Liver (tissue), 3 donors: ENCODE measurements around the gene PTPRC.

Experiments
- ATF3 ChIP-seq: IDR thresholded peaks from 2 replicates; pipeline ENCODE4 v1.6.1; 2016; ENCODE audit warnings: antibody characterized with exemption
- CTCF ChIP-seq: fragments of 150-350 bp; IDR thresholded peaks from 2 replicates; pipeline ENCODE4 v1.5.1; 2017; ENCODE audit warnings: improper control_type of control experiment, low read depth, low read length; ENCODE audit not compliant: missing input control
- EGR1 ChIP-seq, 2 donors: IDR thresholded peaks; 2 replicates each; pipeline ENCODE4 v1.6.1; 2016 to 2018; ENCODE audit warnings: antibody characterized with exemption in 2 of 2, low read depth in 2 of 2
- FOXA1 ChIP-seq: IDR thresholded peaks from 2 replicates; pipeline ENCODE4 v1.6.1; 2016; ENCODE audit warnings: antibody characterized with exemption
- GABPA ChIP-seq, 2 donors: IDR thresholded peaks in 1 of 2; conservative IDR thresholded peaks in 1 of 2; 2 replicates each; pipeline ENCODE4 v1.6.1; 2016; ENCODE audit warnings: antibody characterized with exemption in 2 of 2, mild to moderate bottlenecking in 1 of 2, moderate library complexity in 1 of 2
- JUND ChIP-seq, 2 donors: IDR thresholded peaks; 2 replicates each; pipeline ENCODE4 v1.6.1; 2016; ENCODE audit warnings: antibody characterized with exemption in 2 of 2
- MAX ChIP-seq: IDR thresholded peaks from 2 replicates; pipeline ENCODE4 v1.6.1; 2016; ENCODE audit warnings: antibody characterized with exemption
- RAD21 ChIP-seq, 2 donors: IDR thresholded peaks; 2 replicates each; pipeline ENCODE4 v1.6.1; 2016; ENCODE audit warnings: antibody characterized with exemption in 2 of 2, mild to moderate bottlenecking in 2 of 2
- REST ChIP-seq: IDR thresholded peaks from 2 replicates; pipeline ENCODE4 v1.6.1; 2016; ENCODE audit warnings: antibody characterized with exemption, mild to moderate bottlenecking
- RXRA ChIP-seq, 2 donors: IDR thresholded peaks; 2 replicates each; pipeline ENCODE4 v1.6.1; 2017 to 2018; ENCODE audit warnings: antibody characterized with exemption in 2 of 2, mild to moderate bottlenecking in 1 of 2
- TAF1 ChIP-seq: conservative IDR thresholded peaks from 2 replicates; pipeline ENCODE4 v1.6.1; 2016; ENCODE audit warnings: antibody characterized with exemption, mild to moderate bottlenecking
- YY1 ChIP-seq: IDR thresholded peaks from 2 replicates; pipeline ENCODE4 v1.6.1; 2016; ENCODE audit warnings: antibody characterized with exemption, mild to moderate bottlenecking
- ZBTB33 ChIP-seq: IDR thresholded peaks from 2 replicates; pipeline ENCODE4 v1.6.1; 2016; ENCODE audit warnings: antibody characterized with exemption
- donor health status: healthy.
- donor health status: healthy.

- TF ChIP-seq CTCF = no peak
- no peak for TF ChIP-seq ZBTB33
- TF ChIP-seq JUND (IDR thresholded peaks at IDR 0.05) = no peak
- TF ChIP-seq TAF1 = no peak
- no peak for TF ChIP-seq REST
- TF ChIP-seq GABPA (IDR thresholded peaks at IDR 0.05 in 1 of 2, conservative IDR thresholded peaks at IDR 0.05 in 1 of 2) = no peak
- TF ChIP-seq YY1 = no peak
- no peak for TF ChIP-seq ATF3
- no peak for TF ChIP-seq RAD21 (IDR thresholded peaks at IDR 0.05)
- no peak for TF ChIP-seq RXRA (IDR thresholded peaks at IDR 0.05)
- no peak for TF ChIP-seq FOXA1
- TF ChIP-seq MAX = no peak
- no peak for TF ChIP-seq EGR1 (IDR thresholded peaks at IDR 0.05; ENCODE audit: low read depth in 2 of 2)
Observed at GRCh38 chr1:198793714-198794113, 154.9 kb downstream of the PTPRC start.
